ENCODE measurements around the gene MSH5. TPM values are rescaled to one million over a fixed set of nuclear protein-coding genes. Genes with fewer than 3 reads are reported as not detected.

The MSH5 gene
- total and polyA plus RNA-seq, 2 of the 13 experiments (the other 11 are each of a cell fraction or from before 2014, with no cell fraction given), result 10.2 to 38.7 TPM

DNA sequence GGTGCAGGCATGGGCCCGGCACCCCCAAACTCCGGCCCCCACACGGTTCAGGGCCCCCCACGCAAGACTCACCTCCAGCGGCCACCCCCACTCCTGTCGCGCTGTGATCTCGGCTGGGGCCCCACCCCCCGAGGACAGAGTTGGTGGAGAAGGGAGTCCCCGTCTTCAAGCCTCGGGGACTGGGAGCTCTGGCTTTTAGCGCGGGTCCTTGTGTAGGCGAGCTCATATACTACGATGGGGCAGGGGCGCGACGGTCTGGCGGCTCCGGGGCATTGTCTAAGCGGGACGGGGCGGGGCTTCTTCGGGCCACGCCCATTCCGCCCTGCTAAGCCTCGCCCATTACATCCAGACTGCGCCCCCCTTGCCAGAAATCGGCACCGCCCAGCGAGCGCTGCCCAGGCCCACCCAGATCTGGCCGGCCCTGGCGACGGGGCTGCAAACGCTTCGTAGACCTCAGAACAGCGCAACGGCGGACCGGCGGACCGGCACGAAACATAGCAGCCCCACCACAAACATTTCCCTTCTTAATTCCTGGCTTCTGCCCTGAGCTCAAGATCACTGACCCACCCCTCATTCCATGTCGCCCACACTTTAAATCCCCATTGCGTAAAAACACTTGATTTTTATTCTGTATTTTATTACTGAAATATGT lies 9.7 kb upstream of the MSH5 start (continued):
- peak; percentile 20; the same call in 1 of the 2 replicates for TF ChIP-seq RAD21 (CRISPR knock-in tag; IDR thresholded peaks at IDR 0.05)
- no peak for TF ChIP-seq NR2F2 (IDR thresholded peaks at IDR 0.05; ENCODE audit: borderline replicate concordance, low read depth)
- peak; percentile 34; the same call in 1 of the 2 replicates for TF ChIP-seq ZNF33B (CRISPR knock-in tag; IDR thresholded peaks at IDR 0.05)
- no peak for TF ChIP-seq ARNTL (CRISPR knock-in tag; IDR thresholded peaks at IDR 0.05)
- no peak for TF ChIP-seq GTF2F1 (IDR thresholded peaks at IDR 0.05; ENCODE audit: low read length)
- peak; percentile 65; the same call in 1 of the 2 replicates for TF ChIP-seq BORCS8-MEF2B (CRISPR knock-in tag; IDR thresholded peaks at IDR 0.05)
- peak; percentile 92 for TF ChIP-seq SRSF1 (optimal IDR thresholded peaks at IDR 0.05; ENCODE audit: low read depth, low read length)
- no peak for TF ChIP-seq ZZZ3 (CRISPR knock-in tag; IDR thresholded peaks at IDR 0.05; ENCODE audit: borderline replicate concordance)
- no peak; the same call in 1 of the 2 replicates for TF ChIP-seq ZNF34 (CRISPR knock-in tag; IDR thresholded peaks at IDR 0.05; ENCODE audit: borderline replicate concordance)
- TF ChIP-seq, protein P1, sequence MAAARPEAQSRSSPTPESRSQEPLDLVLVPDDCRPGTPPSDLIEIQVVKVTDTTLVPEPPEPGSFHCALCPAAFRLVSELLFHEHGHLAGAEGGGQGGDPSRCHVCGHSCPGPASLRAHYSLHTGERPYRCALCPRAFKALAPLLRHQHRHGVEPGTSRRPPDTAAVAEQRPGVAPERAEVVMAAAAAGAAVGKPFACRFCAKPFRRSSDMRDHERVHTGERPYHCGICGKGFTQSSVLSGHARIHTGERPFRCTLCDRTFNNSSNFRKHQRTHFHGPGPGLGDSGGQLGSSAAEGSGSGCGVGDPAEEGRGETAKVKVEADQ (CRISPR knock-in tag; IDR thresholded peaks at IDR 0.05; ENCODE audit: borderline replicate concordance), result peak; percentile 82
- peak; percentile 39; the same call in 1 of the 2 replicates for TF ChIP-seq ZNF709 (CRISPR knock-in tag; IDR thresholded peaks at IDR 0.05)
- TF ChIP-seq, protein P2, sequence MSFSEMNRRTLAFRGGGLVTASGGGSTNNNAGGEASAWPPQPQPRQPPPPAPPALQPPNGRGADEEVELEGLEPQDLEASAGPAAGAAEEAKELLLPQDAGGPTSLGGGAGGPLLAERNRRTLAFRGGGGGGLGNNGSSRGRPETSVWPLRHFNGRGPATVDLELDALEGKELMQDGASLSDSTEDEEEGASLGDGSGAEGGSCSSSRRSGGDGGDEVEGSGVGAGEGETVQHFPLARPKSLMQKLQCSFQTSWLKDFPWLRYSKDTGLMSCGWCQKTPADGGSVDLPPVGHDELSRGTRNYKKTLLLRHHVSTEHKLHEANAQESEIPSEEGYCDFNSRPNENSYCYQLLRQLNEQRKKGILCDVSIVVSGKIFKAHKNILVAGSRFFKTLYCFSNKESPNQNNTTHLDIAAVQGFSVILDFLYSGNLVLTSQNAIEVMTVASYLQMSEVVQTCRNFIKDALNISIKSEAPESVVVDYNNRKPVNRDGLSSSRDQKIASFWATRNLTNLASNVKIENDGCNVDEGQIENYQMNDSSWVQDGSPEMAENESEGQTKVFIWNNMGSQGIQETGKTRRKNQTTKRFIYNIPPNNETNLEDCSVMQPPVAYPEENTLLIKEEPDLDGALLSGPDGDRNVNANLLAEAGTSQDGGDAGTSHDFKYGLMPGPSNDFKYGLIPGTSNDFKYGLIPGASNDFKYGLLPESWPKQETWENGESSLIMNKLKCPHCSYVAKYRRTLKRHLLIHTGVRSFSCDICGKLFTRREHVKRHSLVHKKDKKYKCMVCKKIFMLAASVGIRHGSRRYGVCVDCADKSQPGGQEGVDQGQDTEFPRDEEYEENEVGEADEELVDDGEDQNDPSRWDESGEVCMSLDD (CRISPR knock-in tag; IDR thresholded peaks at IDR 0.05; ENCODE audit: borderline replicate concordance), result peak; percentile 73
- peak; percentile 95; the same call in 1 of the 2 replicates for TF ChIP-seq CCDC6 (CRISPR knock-in tag; IDR thresholded peaks at IDR 0.05)
- TF ChIP-seq TBX2 (CRISPR knock-in tag; IDR thresholded peaks at IDR 0.05; ENCODE audit: borderline replicate concordance), result peak; percentile 89
- TF ChIP-seq, protein P3, sequence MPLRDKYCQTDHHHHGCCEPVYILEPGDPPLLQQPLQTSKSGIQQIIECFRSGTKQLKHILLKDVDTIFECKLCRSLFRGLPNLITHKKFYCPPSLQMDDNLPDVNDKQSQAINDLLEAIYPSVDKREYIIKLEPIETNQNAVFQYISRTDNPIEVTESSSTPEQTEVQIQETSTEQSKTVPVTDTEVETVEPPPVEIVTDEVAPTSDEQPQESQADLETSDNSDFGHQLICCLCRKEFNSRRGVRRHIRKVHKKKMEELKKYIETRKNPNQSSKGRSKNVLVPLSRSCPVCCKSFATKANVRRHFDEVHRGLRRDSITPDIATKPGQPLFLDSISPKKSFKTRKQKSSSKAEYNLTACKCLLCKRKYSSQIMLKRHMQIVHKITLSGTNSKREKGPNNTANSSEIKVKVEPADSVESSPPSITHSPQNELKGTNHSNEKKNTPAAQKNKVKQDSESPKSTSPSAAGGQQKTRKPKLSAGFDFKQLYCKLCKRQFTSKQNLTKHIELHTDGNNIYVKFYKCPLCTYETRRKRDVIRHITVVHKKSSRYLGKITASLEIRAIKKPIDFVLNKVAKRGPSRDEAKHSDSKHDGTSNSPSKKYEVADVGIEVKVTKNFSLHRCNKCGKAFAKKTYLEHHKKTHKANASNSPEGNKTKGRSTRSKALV (CRISPR knock-in tag; IDR thresholded peaks at IDR 0.05), result no peak
- TF ChIP-seq NCOA1 (CRISPR knock-in tag; IDR thresholded peaks at IDR 0.05), result 0 out of 2 replicates have a peak, but pooled peaks have one; percentile 70
- peak; percentile 79; the same call in 1 of the 2 replicates for TF ChIP-seq ZNF616 (CRISPR knock-in tag; IDR thresholded peaks at IDR 0.05; ENCODE audit: low read depth)
- peak; percentile 78; the same call in 1 of the 2 replicates for TF ChIP-seq ARNT2 (CRISPR knock-in tag; IDR thresholded peaks at IDR 0.05; ENCODE audit: low read depth)
- TF ChIP-seq ERF (CRISPR knock-in tag; IDR thresholded peaks at IDR 0.05), result peak; percentile 4; the same call in 1 of the 2 replicates
- peak; percentile 89; the same call in 1 of the 2 replicates for TF ChIP-seq ZNF558 (CRISPR knock-in tag; IDR thresholded peaks at IDR 0.05; ENCODE audit: borderline replicate concordance)
- TF ChIP-seq ZC3H4 (CRISPR knock-in tag; IDR thresholded peaks at IDR 0.05; ENCODE audit: borderline replicate concordance), result peak; percentile 56; the same call in 1 of the 2 replicates
- TF ChIP-seq, protein P4, sequence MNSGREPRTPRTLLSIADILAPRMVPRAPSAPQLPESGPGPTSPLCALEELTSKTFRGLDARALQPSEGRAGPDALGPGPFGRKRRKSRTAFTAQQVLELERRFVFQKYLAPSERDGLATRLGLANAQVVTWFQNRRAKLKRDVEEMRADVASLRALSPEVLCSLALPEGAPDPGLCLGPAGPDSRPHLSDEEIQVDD (CRISPR knock-in tag; IDR thresholded peaks at IDR 0.05; ENCODE audit: borderline replicate concordance), result 0 out of 2 replicates have a peak, but pooled peaks have one; percentile 74
- 0 out of 2 replicates have a peak, but pooled peaks have one; percentile 18 for TF ChIP-seq ZNF451 (CRISPR knock-in tag; IDR thresholded peaks at IDR 0.05)
- TF ChIP-seq NFKBIZ (CRISPR knock-in tag; IDR thresholded peaks at IDR 0.05), result peak; percentile 55; the same call in 1 of the 2 replicates

All from HepG2 (cell line).